Left cardiac atrium (tissue), 4 donors: ENCODE results near the gene PRTN3. TPM values are rescaled to one million over a fixed set of nuclear protein-coding genes. Genes with fewer than 3 reads are reported as not detected.

Experiments used
- ATAC-seq, 2 donors: fragments of 200-7000 bp; cut with Tn5 transposase; one replicate each; pipeline ENCODE4 v1.9.1; 2020; ENCODE audit warnings: mild to moderate bottlenecking in 2 of 2, moderate library complexity in 2 of 2
- DNase-seq: peaks from one replicate; pipeline ENCODE4 v3.0.0-alpha.2; 2020
- intact Hi-C, 2 donors: fragments of 100-400 bp; cut with DNase I; formaldehyde crosslinking; loops; one replicate each; pipeline versions ENCODE4 v1.14.1 to v1.15.1; 2022 to 2023
- long read RNA-seq: library from polyadenylated mRNA; unstranded; transcript quantifications from one replicate; pipeline ENCODE4 v2.0.0, GENCODE V29; 2021
- total RNA-seq, 2 donors: library from RNA; stranded (reverse); fragmentation: NEBNext Ultra II Directional; extraction: Animal tissue kit (Norgen Biotek cat#: 25700); gene quantifications; one replicate each; pipeline ENCODE4 v1.2.1, GENCODE V29; 2021
- donor health status: DM: no; HTN: yes; CAD: no.
- donor health status: DM: no; HTN: yes; CAD: no; lungs with severe emphysema.
- donor health status: DM: yes; HTN: yes; CAD: no.
- donor health status: Dilated cardiomyopathy.

Gene PRTN3
- not detected for total RNA-seq
- long read RNA-seq, result 0 reads

GRCh38 chr19:840519-841206 is at the start of gene PRTN3:
Gene PRTN3 (plus strand): TSS chr19:840999. CDS start chr19:841009, 10 bp downstream.
- ATAC-seq (peak in 1 of 2 donors; percentile 6), DNase-seq (no peak)
- intact Hi-C loops, result loop anchor here in 1 of 2 donors (10.0 kb wide), 1 partner anchor 76 kb away; no protein-coding TSS in a partner anchor

- ATAC-seq (no peak), DNase-seq (no peak)
- intact Hi-C loops, result no loop called here
These were observed 49.7 kb upstream of the PRTN3 start for GRCh38 chr19:791007-791566.

GRCh38 chr19:791567-792305 is 49.1 kb upstream of the PRTN3 start:
- DNase-seq (peak; percentile 53), ATAC-seq (peak in 1 of 2 donors; percentile 4)
- intact Hi-C loops, result no loop called here

- ATAC-seq (no peak), DNase-seq (no peak)
- intact Hi-C loops, result no loop called here
These were observed 48.4 kb upstream of the PRTN3 start for GRCh38 chr19:792306-792885.

GRCh38 chr19:793806-794205 is 47.0 kb upstream of the PRTN3 start:
- no peak for ATAC-seq
- intact Hi-C loops, result no loop called here
- no peak for DNase-seq

GRCh38 chr19:795073-795611 is 45.7 kb upstream of the PRTN3 start:
- ATAC-seq (no peak), DNase-seq (peak; percentile 58)
- intact Hi-C loops, result no loop called here

- ATAC-seq (no peak), DNase-seq (no peak)
- intact Hi-C loops, result no loop called here
These were observed 44.9 kb upstream of the PRTN3 start for GRCh38 chr19:795691-796581.

GRCh38 chr19:796692-797527 is 43.9 kb upstream of the PRTN3 start, which contains the start of gene PTBP1:
Gene PTBP1 (plus strand): TSS chr19:797452. CDS start chr19:797498, 46 bp downstream.
- ATAC-seq (peak; percentile 87 to 90), DNase-seq (peak; percentile 100)
- intact Hi-C loops, result no loop called here

GRCh38 chr19:797528-798414 is 43.0 kb upstream of the PRTN3 start:
- ATAC-seq, result peak; percentile 17 to 56
- peak; percentile 93 for DNase-seq
- intact Hi-C loops, result no loop called here

GRCh38 chr19:798415-799075 is 42.3 kb upstream of the PRTN3 start:
- DNase-seq (no peak), ATAC-seq (no peak)
- intact Hi-C loops, result no loop called here

GRCh38 chr19:799076-799881 is 41.5 kb upstream of the PRTN3 start:
- DNase-seq (peak; percentile 47), ATAC-seq (no peak)
- intact Hi-C loops, result no loop called here

- intact Hi-C loops, result no loop called here
- DNase-seq (no peak), ATAC-seq (no peak)
These were observed 40.3 kb upstream of the PRTN3 start for GRCh38 chr19:800360-801029.

GRCh38 chr19:801030-801860 is 39.6 kb upstream of the PRTN3 start:
- peak; percentile 17 to 24 for ATAC-seq
- intact Hi-C loops, result no loop called here

More at GRCh38 chr19:801030-801860, 39.6 kb upstream of the PRTN3 start:
- DNase-seq, result peak; percentile 89
